Measurements from ENCODE around the gene MTFR1L.

Gene MTFR1L

GRCh38 chr1:25819491-25820246 is at the start of gene MTFR1L:
TSS of gene MTFR1L (plus strand) at chr1:25819954. CDS start at chr1:25823105, 3,151 bp downstream.
- in situ Hi-C loops (cut with MboI; ENCODE audit: low sequenced_read_pairs), result no loop called here

- in situ Hi-C loops (cut with MboI; ENCODE audit: low sequenced_read_pairs), result no loop called here
Observed at GRCh38 chr1:25770541-25771220, 49.1 kb upstream of the MTFR1L start.

GRCh38 chr1:25771221-25772114 is 48.3 kb upstream of the MTFR1L start:
- in situ Hi-C loops (cut with MboI; ENCODE audit: low sequenced_read_pairs), result no loop called here

- in situ Hi-C loops (cut with MboI; ENCODE audit: low sequenced_read_pairs), result no loop called here
Observed at GRCh38 chr1:25772164-25772563, 47.6 kb upstream of the MTFR1L start.

GRCh38 chr1:25772692-25773245 is 47.0 kb upstream of the MTFR1L start:
- in situ Hi-C loops (cut with MboI; ENCODE audit: low sequenced_read_pairs), result no loop called here

- in situ Hi-C loops (cut with MboI; ENCODE audit: low sequenced_read_pairs), result no loop called here
Observed at GRCh38 chr1:25773441-25774125, 46.2 kb upstream of the MTFR1L start.

GRCh38 chr1:25774206-25774803 is 45.4 kb upstream of the MTFR1L start:
- in situ Hi-C loops (cut with MboI; ENCODE audit: low sequenced_read_pairs), result no loop called here

GRCh38 chr1:25774921-25775771 is 44.6 kb upstream of the MTFR1L start:
- in situ Hi-C loops (cut with MboI; ENCODE audit: low sequenced_read_pairs), result no loop called here

GRCh38 chr1:25779388-25779787 is 40.4 kb upstream of the MTFR1L start:
- in situ Hi-C loops (cut with MboI; ENCODE audit: low sequenced_read_pairs), result no loop called here

GRCh38 chr1:25779894-25780293 is 39.9 kb upstream of the MTFR1L start:
- in situ Hi-C loops (cut with MboI; ENCODE audit: low sequenced_read_pairs), result no loop called here

- in situ Hi-C loops (cut with MboI; ENCODE audit: low sequenced_read_pairs), result no loop called here
Observed at GRCh38 chr1:25780318-25781129, 39.2 kb upstream of the MTFR1L start.

- in situ Hi-C loops (cut with MboI; ENCODE audit: low sequenced_read_pairs), result no loop called here
Observed at GRCh38 chr1:25781130-25781433, 38.7 kb upstream of the MTFR1L start.

- in situ Hi-C loops (cut with MboI; ENCODE audit: low sequenced_read_pairs), result no loop called here
Observed at GRCh38 chr1:25782608-25783201, 37.0 kb upstream of the MTFR1L start.

- in situ Hi-C loops (cut with MboI; ENCODE audit: low sequenced_read_pairs), result no loop called here
Observed at GRCh38 chr1:25784575-25785051, 35.1 kb upstream of the MTFR1L start.

- in situ Hi-C loops (cut with MboI; ENCODE audit: low sequenced_read_pairs), result no loop called here
Observed at GRCh38 chr1:25785333-25786067, 34.3 kb upstream of the MTFR1L start.

GRCh38 chr1:25786887-25787759 is 32.6 kb upstream of the MTFR1L start:
- in situ Hi-C loops (cut with MboI; ENCODE audit: low sequenced_read_pairs), result no loop called here
